NB4 (cell line): Measurements from ENCODE around the gene RPS6KA1.
"Not testable (repeated sequence)": the region's sequence is repeated elsewhere in the genome, so short reads cannot be mapped to it uniquely, and the experiment has no call there.

ENCODE experiments used
- POLR2A ChIP-seq: IDR thresholded peaks from 2 replicates; pipeline ENCODE4 v1.6.1; 2011; ENCODE audit warnings: mild to moderate bottlenecking; ENCODE audit not compliant: insufficient read length; ENCODE audit errors: extremely low read depth
- TF ChIP-seq, protein P1 (sequence below): IDR thresholded peaks from one replicate; pipeline ENCODE4 v1.5.1; 2012; ENCODE audit warnings: low read depth, low read length

GRCh38 chr1:26584588-26584987 lies 55.0 kb downstream of the RPS6KA1 start:
- TF ChIP-seq, protein P1, sequence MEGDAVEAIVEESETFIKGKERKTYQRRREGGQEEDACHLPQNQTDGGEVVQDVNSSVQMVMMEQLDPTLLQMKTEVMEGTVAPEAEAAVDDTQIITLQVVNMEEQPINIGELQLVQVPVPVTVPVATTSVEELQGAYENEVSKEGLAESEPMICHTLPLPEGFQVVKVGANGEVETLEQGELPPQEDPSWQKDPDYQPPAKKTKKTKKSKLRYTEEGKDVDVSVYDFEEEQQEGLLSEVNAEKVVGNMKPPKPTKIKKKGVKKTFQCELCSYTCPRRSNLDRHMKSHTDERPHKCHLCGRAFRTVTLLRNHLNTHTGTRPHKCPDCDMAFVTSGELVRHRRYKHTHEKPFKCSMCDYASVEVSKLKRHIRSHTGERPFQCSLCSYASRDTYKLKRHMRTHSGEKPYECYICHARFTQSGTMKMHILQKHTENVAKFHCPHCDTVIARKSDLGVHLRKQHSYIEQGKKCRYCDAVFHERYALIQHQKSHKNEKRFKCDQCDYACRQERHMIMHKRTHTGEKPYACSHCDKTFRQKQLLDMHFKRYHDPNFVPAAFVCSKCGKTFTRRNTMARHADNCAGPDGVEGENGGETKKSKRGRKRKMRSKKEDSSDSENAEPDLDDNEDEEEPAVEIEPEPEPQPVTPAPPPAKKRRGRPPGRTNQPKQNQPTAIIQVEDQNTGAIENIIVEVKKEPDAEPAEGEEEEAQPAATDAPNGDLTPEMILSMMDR, result not testable (repeated sequence)
- not testable (repeated sequence) for TF ChIP-seq POLR2A
